K562 (cell line): ENCODE results near the gene PFN3. TPM values are rescaled to one million over a fixed set of nuclear protein-coding genes. Genes with fewer than 3 reads are reported as not detected.
A peak's percentile ranks its signal among the peaks of the same experiment; 100 is the strongest.

ENCODE experiments used
- ATAC-seq: fragments of 200-7000 bp; cut with Tn5 transposase; 3 replicates; pipeline ENCODE4 v1.9.1; 2020; ENCODE audit warnings: moderate library complexity
- BruUV-seq: library from RNA; stranded (reverse); fragments of 400-500 nt; replicated peaks from 2 replicates; lab custom pipeline; 2021; lab: Mats Ljungman, UMichigan
- CTCF ChIA-PET: fragments of 300-600 bp; formaldehyde crosslinking; extraction: SDS; loops from one replicate; lab custom pipeline; 2021; ENCODE audit warnings: low intra/inter-chr PET ratio; lab: Yijun Ruan, JAX
- POLR2A ChIA-PET: fragments of 300-600, 350-650 bp; sonication (Branson Sonifier 250); formaldehyde crosslinking; extraction: SDS; loops from one replicate; lab custom pipeline; 2021; ENCODE audit warnings: antibody characterized with exemption, inconsistent platforms; lab: Yijun Ruan, JAX
- DNase-seq, 4 experiments: peaks; one replicate each; pipeline versions ENCODE4 v3.0.0 to v3.0.0-alpha.2; 2011 to 2018; ENCODE audit warnings: low spot score in 3 of 4, mixed read lengths in 3 of 4; ENCODE audit errors: extremely low read depth in 1 of 4
- FAIRE-seq: peaks from 2 replicates; lab custom pipeline; 2011; peaks lifted over from hg19 to GRCh38; lab: Jason Lieb, UNC
- H2AFZ ChIP-seq: 2 replicates; pipeline ENCODE4 v1.6.0; 2011; ENCODE audit warnings: low read depth, low read length, control low read depth, inconsistent platforms
- H3K27ac ChIP-seq: fragments of 200-600 bp; 3 replicates; pipeline ENCODE4 v1.8.0; 2011; ENCODE audit warnings: low read depth, mild to moderate bottlenecking, control low read depth, inconsistent platforms, low read length, moderate library complexity, mixed read lengths; ENCODE audit errors: extremely low read depth
- H3K27me3 ChIP-seq, 2 experiments: fragments of 300-600 bp in 1 of 2; 2 replicates in 1 of 2; 3 replicates in 1 of 2; pipeline versions ENCODE4 v1.6.0 to v1.8.0; 2011; ENCODE audit warnings: inconsistent platforms in 2 of 2, low read length in 2 of 2, mild to moderate bottlenecking in 1 of 2, mixed read lengths in 1 of 2, moderate library complexity in 1 of 2; ENCODE audit not compliant: control insufficient read depth in 2 of 2, insufficient read depth in 2 of 2
- H3K36me3 ChIP-seq: fragments of 300-600 bp; 3 replicates; pipeline ENCODE4 v1.8.0; 2011; ENCODE audit warnings: mild to moderate bottlenecking, low read length, inconsistent platforms; ENCODE audit not compliant: control insufficient read depth, insufficient read depth
- H3K4me1 ChIP-seq, 2 experiments: fragments of 200-600 bp in 1 of 2; replicated peaks in 1 of 2; 2 replicates in 1 of 2; 3 replicates in 1 of 2; pipeline versions ENCODE4 v1.5.1 to v1.8.0; 2011; ENCODE audit warnings: inconsistent platforms in 2 of 2, low read length in 2 of 2, mild to moderate bottlenecking in 1 of 2, mixed read lengths in 1 of 2, moderate library complexity in 1 of 2; ENCODE audit not compliant: control insufficient read depth in 2 of 2, insufficient read depth in 2 of 2
- H3K4me2 ChIP-seq: 2 replicates; pipeline ENCODE4 v1.6.1; 2011; ENCODE audit warnings: low read length, control low read depth, inconsistent platforms, mixed read lengths; ENCODE audit not compliant: insufficient read depth
- H3K4me3 ChIP-seq: fragments of 200-600 bp; sonication (generic), shearing (Covaris generic); 2 replicates; pipeline ENCODE4 v1.5.1; 2016; ENCODE audit warnings: control low read depth, inconsistent platforms
- H3K79me2 ChIP-seq: fragments of 200-600 bp; 3 replicates; pipeline ENCODE4 v1.8.0; 2011; ENCODE audit warnings: low read length, inconsistent platforms; ENCODE audit not compliant: control insufficient read depth, insufficient read depth
- H3K9ac ChIP-seq, 2 experiments: 2 replicates each; pipeline versions ENCODE4 v1.6.0 to v1.6.1; 2011; ENCODE audit warnings: low read depth in 2 of 2, low read length in 2 of 2, control low read depth in 1 of 2, inconsistent platforms in 1 of 2, mild to moderate bottlenecking in 1 of 2, mixed read lengths in 1 of 2; ENCODE audit not compliant: insufficient read depth in 1 of 2
- H3K9me1 ChIP-seq: one replicate; pipeline ENCODE4 v1.6.0; 2011; ENCODE audit warnings: inconsistent platforms, mild to moderate bottlenecking, low read length, moderate library complexity; ENCODE audit not compliant: control insufficient read depth, insufficient read depth
- H3K9me3 ChIP-seq: replicated peaks from 2 replicates; pipeline ENCODE4 v1.5.1; 2011; ENCODE audit warnings: low read depth, low read length, inconsistent platforms; ENCODE audit not compliant: control insufficient read depth, insufficient read depth
- H4K20me1 ChIP-seq: replicated peaks from 2 replicates; pipeline ENCODE4 v1.6.1; 2011; ENCODE audit warnings: low read length, inconsistent platforms, mixed read lengths; ENCODE audit not compliant: control insufficient read depth, insufficient read depth
- CEBPB ChIP-seq: fragments of 450-650 bp; IDR thresholded peaks from 2 replicates; pipeline ENCODE4 v1.6.1; 2016; ENCODE audit warnings: missing genetic modification characterization, missing compliant biosample characterization
- ZKSCAN1 ChIP-seq: fragments of 150-350 bp; IDR thresholded peaks from 2 replicates; pipeline ENCODE4 v1.6.1; 2016; ENCODE audit warnings: low read depth, low read length
- WGBS: fragments of 100-300 bp; shearing (Covaris generic); methylation state at CpG from one replicate; pipeline ENCODE4 v1.1.6; 2016; ENCODE audit warnings: low coverage, mixed read lengths; ENCODE audit not compliant: insufficient coverage; ENCODE audit errors: missing lambda C conversion rate; 5-methylcytosine and 5-hydroxymethylcytosine counted together
- in situ Hi-C: fragments of 300-500 bp; cut with MboI; formaldehyde crosslinking; loops from 4 replicates; pipeline ENCODE4 v1.15.0; 2018; ENCODE audit warnings: inconsistent platforms, mixed read lengths
- intact Hi-C: fragments of 100-400 bp; cut with micrococcal nuclease; formaldehyde crosslinking; loops from 2 replicates; pipeline ENCODE4 v1.14.2; 2022
- polyA plus RNA-seq, 8 experiments: library from polyadenylated mRNA; depleted of rRNA in 4 of 8; stranded (reverse) in 5 of 8; unstranded in 3 of 8; fragments of >200 nt; fragmentation: Nextera tagmentation in 2 of 8; fragmentation: Illumina TruSeq in 1 of 8; extraction: Ambion mirVana in 2 of 8; extraction: Trizol in 1 of 8; gene quantifications; 2 replicates each; pipeline versions ENCODE4 v1.2.1 to v1.2.3, GENCODE V29; 2011 to 2014; ENCODE audit warnings: inconsistent platforms in 1 of 8, missing spikeins in 1 of 8
- total RNA-seq, 7 experiments: library from RNA; depleted of rRNA in 6 of 7; stranded (reverse); fragments of >200 nt in 6 of 7; fragmentation: Illumina TruSeq in 2 of 7; extraction: Trizol in 2 of 7; gene quantifications; 2 replicates each; pipeline versions ENCODE4 v1.2.1 to v1.2.3, GENCODE V29; 2011 to 2021; ENCODE audit warnings: low replicate concordance in 1 of 7

The PFN3 gene
- total and polyA plus RNA-seq, 9 of the 15 experiments (the other 6 are each of a cell fraction or from before 2014, with no cell fraction given), result not detected

GRCh38 chr5:177369645-177370440, 30.6 kb downstream of the PFN3 start:
- peaks cover 47% of the 10 kb centered on the region; the same call in 2 of the 3 replicates for H3K36me3 ChIP-seq
- no peak overlapping the region for H2AFZ ChIP-seq
- H3K79me2 ChIP-seq, result peaks cover 24% of the 10 kb centered on the region
- H3K9me3 ChIP-seq, result no peaks in the 10 kb centered on the region
- peak; percentile 41; the same call in 1 of the 2 replicates for TF ChIP-seq ZKSCAN1
- no peak for TF ChIP-seq CEBPB (tag)
- POLR2A ChIA-PET, result interaction anchor here (0.6 to 1.7 kb wide), 11 partner anchors 9 to 1191 kb away, joined by 3 to 11 read pairs (median 4); no protein-coding TSS in a partner anchor
- WGBS, result 67% methylated on average over 11 of the region's 11 CpGs
- peak overlapping the region; percentile 89 for H3K4me2 ChIP-seq
- intact Hi-C loops (loop anchor here (1.0 to 10.0 kb wide), 3 partner anchors 20 to 255 kb away; no protein-coding TSS in a partner anchor), in situ Hi-C loops (no loop called here)
- BruUV-seq, result no TSS peak
- peak overlapping the region; percentile 51; the same call in 2 of the 3 replicates for H3K27ac ChIP-seq
- CTCF ChIA-PET, result interaction anchor here (0.6 to 1.2 kb wide), 4 partner anchors 20 to 85 kb away, joined by 3 to 8 read pairs (median 4); no protein-coding TSS in a partner anchor
- no peaks in the 10 kb centered on the region for H3K27me3 ChIP-seq
- H4K20me1 ChIP-seq, result no peaks in the 10 kb centered on the region
- ATAC-seq, result no peak
- no peak overlapping the region for H3K4me3 ChIP-seq
- FAIRE-seq, result no peak
- peaks cover 52 to 69% of the 10 kb centered on the region in 2 experiments for H3K4me1 ChIP-seq
- DNase-seq, result no peak
- peaks cover 4% of the 10 kb centered on the region for H3K9me1 ChIP-seq
- H3K9ac ChIP-seq, result peak overlapping the region in 1 of 2 experiments; percentile 78; a peak in 1 of 4 replicates
